HG03095 (cell line): ENCODE data around the gene CRTAC1.

Source experiments
- ATAC-seq: cut with Tn5 transposase; IDR thresholded peaks from one replicate; pipeline ENCODE4 v1.9.1; 2021; ENCODE audit warnings: moderate library complexity; ENCODE audit not compliant: unreplicated experiment

CRTAC1 gene

GRCh38 chr10:97903128-97904017 lies 127.0 kb downstream of the CRTAC1 start:
- ATAC-seq: no peak

- ATAC-seq: no peak
Measured at GRCh38 chr10:97901381-97901780, 129.0 kb downstream of the CRTAC1 start.

DNA sequence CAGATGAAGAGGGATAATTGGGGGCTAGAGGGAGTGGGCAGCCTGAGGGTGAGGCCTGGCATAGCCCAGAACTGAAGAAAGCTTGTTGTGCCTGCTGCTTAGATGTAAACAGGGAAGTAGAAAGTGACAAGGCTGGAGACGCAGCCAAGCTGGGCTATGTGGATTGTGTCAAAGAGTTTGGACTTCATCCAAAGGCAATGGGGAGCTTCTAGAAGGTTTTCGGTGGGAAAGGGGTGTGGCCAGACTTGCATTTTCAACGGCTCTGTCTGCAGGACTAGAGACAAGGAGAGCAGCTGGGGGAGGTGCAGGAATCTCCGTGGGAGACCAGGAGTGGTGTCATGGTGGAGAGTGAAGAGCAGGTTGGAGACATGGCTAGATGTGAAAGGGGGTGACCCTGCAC lies 132.0 kb downstream of the CRTAC1 start:
- ATAC-seq: no peak

DNA sequence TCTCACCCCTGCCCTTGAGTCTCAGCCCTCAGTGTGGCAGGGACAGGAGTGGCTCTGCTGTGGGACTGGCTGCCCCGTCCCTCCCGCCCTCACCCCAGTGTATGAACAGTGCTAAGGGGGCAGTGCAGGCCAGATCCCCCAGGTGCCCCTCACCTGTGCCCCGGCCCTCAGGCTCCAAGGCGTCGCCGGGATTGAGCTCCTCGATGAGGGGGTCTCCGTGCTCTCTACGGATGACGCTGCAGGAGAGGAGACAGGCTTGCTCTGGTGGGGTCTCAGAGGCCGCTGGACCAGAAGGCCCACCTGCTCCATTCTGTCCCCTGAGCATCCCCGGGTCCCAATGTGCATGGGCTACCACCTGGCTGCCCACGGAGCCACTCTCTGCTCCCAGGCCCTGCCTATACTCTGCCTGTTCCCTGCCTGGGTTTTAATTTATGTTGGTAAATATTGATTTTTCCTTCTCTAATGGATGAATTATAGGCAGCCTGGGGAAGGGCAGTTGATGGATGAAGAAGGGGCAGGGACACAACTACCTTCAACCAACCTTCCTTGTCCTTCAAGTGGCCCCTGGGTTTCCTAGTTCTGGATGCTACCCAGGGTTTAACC lies 133.6 kb downstream of the CRTAC1 start:
- no peak for ATAC-seq

DNA sequence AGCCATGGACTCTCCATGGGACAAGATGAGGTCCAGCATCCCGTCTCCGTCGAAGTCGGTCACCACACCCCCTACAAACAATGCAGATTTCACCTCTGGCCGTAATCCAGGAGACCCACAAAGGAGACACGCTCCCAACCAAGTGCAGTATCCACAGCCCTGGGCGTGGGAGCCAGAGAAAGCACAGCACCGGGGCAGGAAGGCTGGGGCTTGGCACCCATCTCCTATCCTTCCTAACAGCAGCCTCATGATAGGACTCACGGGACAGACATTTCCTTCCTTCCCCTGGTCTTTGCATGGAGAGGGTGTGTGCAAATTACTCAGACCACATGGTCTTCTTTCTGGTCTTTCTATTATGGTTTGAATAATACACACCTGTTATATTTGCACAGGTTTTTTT lies 134.5 kb downstream of the CRTAC1 start:
- no peak for ATAC-seq

- no peak for ATAC-seq
Measured at GRCh38 chr10:97895084-97895483, 135.3 kb downstream of the CRTAC1 start.

DNA sequence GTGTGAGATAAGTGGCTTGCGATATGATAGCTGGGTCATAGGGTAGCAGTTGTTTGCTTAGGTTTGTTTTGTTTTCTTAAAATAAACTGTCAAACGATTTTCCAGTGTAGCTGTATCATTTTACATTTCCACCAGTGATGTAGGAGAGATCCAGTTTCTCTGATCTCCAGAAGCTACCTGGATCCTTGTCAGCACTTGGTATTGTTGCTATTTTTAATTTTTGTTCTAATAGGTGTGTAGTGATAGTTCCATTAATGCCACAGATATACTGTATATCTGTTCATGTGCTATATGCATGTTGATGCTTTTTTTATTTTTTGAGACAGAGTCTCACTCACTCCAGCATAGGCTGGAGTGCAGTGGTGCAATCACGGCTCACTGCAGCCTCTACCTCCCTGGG lies 136.3 kb downstream of the CRTAC1 start:
- no peak for ATAC-seq

DNA sequence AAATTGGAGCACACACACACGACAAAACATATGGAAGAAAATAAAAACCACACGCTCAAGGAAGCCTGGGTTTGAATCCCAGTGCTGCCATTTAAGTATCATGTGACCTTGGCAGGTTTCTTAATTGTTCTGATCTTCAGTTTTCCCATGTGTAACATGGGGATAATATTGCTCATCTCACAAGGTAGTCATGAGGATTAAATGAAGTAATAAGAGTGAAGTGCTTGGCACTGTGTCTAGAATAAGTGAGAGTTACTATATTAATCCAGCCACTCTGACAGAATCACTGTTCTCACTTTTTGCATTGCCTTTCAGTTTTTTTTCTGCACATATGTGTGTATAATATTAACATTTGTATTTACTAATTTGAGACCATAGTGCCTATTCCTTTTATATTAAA lies 137.5 kb downstream of the CRTAC1 start:
- no peak for ATAC-seq

- no peak for ATAC-seq
Measured at GRCh38 chr10:97892506-97892905, 137.9 kb downstream of the CRTAC1 start.

DNA sequence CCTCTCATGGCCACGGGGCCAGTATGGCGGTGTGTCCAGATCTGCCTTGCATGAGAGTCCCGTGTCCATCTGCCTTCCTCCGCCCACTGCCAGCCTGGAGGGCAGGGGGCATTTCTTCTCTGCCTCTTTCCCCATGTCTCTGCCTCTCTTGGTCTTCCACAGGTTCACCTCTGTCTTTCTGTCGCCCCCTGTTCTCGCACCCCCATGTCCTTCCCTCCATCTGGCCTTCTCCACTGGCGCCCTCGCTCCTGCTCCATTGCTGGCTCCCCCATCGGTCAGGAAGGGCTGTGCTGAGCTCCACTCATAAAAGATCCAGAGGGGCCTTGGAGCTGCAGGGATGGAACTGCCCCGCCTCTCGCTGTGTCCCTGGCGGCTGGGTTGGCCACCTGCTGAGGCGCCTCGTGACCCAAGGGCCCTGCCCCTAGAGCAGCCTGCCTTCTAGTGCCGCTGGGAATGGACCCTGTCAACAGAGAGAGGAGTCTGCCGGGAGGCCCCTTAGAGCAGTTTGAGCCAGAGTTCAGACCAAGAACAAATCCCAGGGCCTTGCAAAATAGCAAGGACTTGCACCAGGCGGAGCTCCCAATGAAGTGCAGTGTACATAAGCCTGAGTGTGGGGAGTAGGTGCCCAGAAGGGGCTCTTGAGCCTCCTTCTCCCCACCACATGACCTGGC lies 138.8 kb downstream of the CRTAC1 start:
- ATAC-seq: no peak

DNA sequence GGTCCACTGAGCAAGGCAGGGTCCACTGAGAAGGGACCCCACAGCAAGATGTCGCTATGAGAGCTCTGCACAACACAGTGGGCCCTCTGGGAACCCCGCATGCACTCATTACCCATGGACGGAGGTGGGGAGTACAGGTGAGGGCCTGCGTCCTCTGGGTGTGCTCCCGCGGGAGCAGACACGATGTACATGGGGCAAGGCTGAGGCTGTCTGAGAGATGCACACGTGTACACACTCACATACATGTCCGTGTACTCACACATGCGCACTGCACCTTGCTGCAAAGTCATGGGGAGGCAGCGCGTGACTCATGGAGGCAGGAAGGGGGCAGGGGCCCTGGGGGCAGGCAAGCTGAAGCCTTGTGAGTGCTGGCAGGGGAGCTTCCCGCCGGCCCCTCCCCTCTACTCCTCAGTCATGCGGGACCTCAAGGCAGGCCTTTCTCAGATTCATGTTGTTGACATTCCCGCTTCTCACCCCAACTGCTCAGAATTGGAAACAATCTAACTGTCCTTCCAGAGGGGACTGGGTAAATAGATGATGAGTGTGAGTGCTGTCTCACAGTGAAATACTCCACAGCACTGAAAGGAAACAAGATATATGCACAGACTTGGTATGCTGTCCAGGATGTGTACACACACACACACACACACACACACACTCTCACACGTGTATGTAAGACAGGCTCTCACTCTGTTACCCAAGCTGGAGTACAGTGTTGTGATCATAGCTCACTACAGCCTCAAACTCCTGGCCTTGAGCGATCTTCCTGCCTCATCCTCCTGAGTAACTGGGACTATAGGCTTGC lies 140.8 kb downstream of the CRTAC1 start:
- no peak for ATAC-seq

- no peak for ATAC-seq
Measured at GRCh38 chr10:97888641-97889262, 141.7 kb downstream of the CRTAC1 start.

DNA sequence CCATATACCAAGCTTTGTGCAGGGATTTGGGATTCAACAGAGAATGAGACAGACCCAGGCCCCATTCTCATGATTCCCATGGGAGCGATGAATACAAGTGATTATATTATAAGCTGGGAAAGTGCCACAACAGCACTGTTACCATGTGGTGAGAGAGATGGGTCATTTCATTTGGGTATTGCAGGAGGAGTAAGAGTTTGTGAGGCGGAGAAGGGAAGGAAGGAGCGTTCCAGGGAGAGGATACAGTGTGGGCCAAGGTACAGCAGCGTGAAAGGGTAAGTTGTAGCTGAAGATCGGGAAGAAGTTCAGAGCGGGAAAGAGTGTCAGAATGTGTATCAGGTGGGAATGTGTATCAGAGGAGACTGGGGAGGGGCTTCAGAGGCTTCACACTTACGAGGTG lies 142.3 kb downstream of the CRTAC1 start:
- no peak for ATAC-seq

DNA sequence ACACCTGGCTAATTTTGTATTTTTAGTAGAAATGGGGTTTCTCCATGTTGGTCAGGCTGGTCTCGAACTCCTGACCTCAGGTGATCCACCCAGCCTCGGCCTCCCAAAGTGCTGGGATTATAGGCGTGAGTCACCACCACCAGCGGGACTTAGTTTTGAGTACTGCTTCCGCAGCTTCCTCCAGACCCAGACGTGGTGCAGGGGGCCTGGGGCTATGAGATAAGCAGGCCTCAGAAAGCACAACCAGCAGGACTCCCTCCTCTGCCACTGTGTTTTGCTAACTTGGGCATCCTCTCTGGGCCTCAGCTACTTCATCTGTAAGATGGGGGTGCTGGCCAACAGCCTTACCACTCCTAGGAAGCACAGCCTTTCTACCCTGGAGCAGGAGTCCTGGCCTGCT lies 143.0 kb downstream of the CRTAC1 start:
- ATAC-seq: no peak

DNA sequence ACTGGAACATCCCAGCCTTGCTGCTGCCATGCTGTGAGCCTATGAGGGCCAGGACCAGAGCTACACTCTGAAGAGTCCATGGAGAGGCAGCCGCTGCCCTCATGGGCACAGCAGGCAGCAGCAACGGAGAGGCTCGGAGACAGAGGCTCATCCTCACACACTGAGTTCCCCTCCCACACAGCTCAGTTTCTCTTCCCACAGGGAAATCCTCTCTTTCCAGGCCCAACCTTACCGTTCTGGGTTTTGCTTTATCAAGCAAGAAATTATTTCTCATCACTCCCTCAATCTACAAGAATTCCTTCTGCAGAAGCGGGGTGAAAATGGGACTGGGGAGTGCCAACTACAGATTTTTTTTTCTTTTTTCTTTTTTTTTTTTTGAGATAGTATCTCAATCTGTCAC lies 144.1 kb downstream of the CRTAC1 start:
- no peak for ATAC-seq

- ATAC-seq: no peak
Measured at GRCh38 chr10:97883092-97883485, 147.3 kb downstream of the CRTAC1 start.

- ATAC-seq: no peak
Measured at GRCh38 chr10:97882142-97883091, 148.0 kb downstream of the CRTAC1 start.

DNA sequence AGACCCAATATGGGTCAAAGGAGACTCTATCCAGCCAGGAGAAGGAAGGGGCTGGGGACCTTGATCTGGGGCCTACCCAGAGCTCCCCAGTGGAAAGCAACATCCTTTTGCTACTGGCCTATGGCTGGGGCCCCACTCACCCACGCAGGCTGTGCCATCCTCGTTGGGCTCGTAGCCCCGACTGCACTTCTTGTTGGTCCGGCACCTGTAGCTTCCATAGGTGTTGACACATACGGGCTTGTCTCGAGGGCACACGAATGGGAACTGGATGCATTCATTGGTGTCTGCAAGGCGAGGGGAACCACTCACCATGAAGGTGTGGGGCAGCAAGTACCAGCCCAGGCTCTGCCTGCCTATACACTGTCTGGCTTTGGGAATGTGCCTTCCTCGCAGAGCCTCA lies 150.3 kb downstream of the CRTAC1 start:
- no peak for ATAC-seq

- no peak for ATAC-seq
Measured at GRCh38 chr10:97879241-97879640, 151.2 kb downstream of the CRTAC1 start.

GRCh38 chr10:97876402-97876801 lies 154.0 kb downstream of the CRTAC1 start:
- no peak for ATAC-seq
